ENCODE data around the gene USP16. TPM values are rescaled to one million over a fixed set of nuclear protein-coding genes. Genes with fewer than 3 reads are reported as not detected.
"Not testable (repeated sequence)": the region's sequence is repeated elsewhere in the genome, so short reads cannot be mapped to it uniquely, and the experiment has no call there.

Gene USP16
- total RNA-seq, 1 experiment from 2014 or later = 15.1 TPM

GRCh38 chr21:29064850-29065481, 40.5 kb downstream of the USP16 start:
- Histone ChIP-seq H3K36me3 (replicated peaks; ENCODE audit: control insufficient read depth, insufficient read depth, low read length) (peaks cover 52% of the 10 kb centered on the region), H3K4me3 (ENCODE audit: insufficient read depth, low read depth, low read length) (no peak overlapping the region), H3K27me3 (ENCODE audit: control insufficient read depth, insufficient read depth, low read length) (no peaks in the 10 kb centered on the region)
- no peak for DNase-seq

- peaks cover 5% of the 10 kb centered on the region for H3K36me3 ChIP-seq (replicated peaks; ENCODE audit: control insufficient read depth, insufficient read depth, low read length)
- H3K27me3 ChIP-seq (ENCODE audit: control insufficient read depth, insufficient read depth, low read length) = no peaks in the 10 kb centered on the region
- no peak for DNase-seq
- H3K4me3 ChIP-seq (ENCODE audit: insufficient read depth, low read depth, low read length) = peak overlapping the region; percentile 88
Observed at GRCh38 chr21:29072873-29073221, 48.4 kb downstream of the USP16 start.

GRCh38 chr21:29073222-29074006, 48.9 kb downstream of the USP16 start, which contains the start of gene CCT8:
Gene CCT8, minus strand, starts transcription at chr21:29073648. Its CDS starts 58 bp downstream, at chr21:29073590.
- Histone ChIP-seq H3K36me3 (replicated peaks; ENCODE audit: control insufficient read depth, insufficient read depth, low read length) (peaks cover 5% of the 10 kb centered on the region), H3K4me3 (ENCODE audit: insufficient read depth, low read depth, low read length) (peak within 1 kb of the TSS; percentile 88), H3K27me3 (ENCODE audit: control insufficient read depth, insufficient read depth, low read length) (no peaks in the 10 kb centered on the region)
- peak; percentile 95 for DNase-seq

GRCh38 chr21:29074007-29074376, 49.5 kb downstream of the USP16 start:
- no peak for DNase-seq
- H3K27me3 ChIP-seq (ENCODE audit: control insufficient read depth, insufficient read depth, low read length) = no peaks in the 10 kb centered on the region
- peak overlapping the region; percentile 88 for H3K4me3 ChIP-seq (ENCODE audit: insufficient read depth, low read depth, low read length)
- peaks cover 2% of the 10 kb centered on the region for H3K36me3 ChIP-seq (replicated peaks; ENCODE audit: control insufficient read depth, insufficient read depth, low read length)

- Histone ChIP-seq H3K27me3 (ENCODE audit: control insufficient read depth, insufficient read depth, low read length) (no peaks in the 10 kb centered on the region), H3K36me3 (replicated peaks; ENCODE audit: control insufficient read depth, insufficient read depth, low read length) (no peaks in the 10 kb centered on the region), H3K4me3 (ENCODE audit: insufficient read depth, low read depth, low read length) (no peak overlapping the region)
- no peak for DNase-seq
Observed at GRCh38 chr21:29074783-29075182, 50.3 kb downstream of the USP16 start.

GRCh38 chr21:29075706-29076466, 51.4 kb downstream of the USP16 start:
- no peak for DNase-seq
- no peaks in the 10 kb centered on the region for H3K36me3 ChIP-seq (replicated peaks; ENCODE audit: control insufficient read depth, insufficient read depth, low read length)
- no peaks in the 10 kb centered on the region for H3K27me3 ChIP-seq (ENCODE audit: control insufficient read depth, insufficient read depth, low read length)
- no peak overlapping the region for H3K4me3 ChIP-seq (ENCODE audit: insufficient read depth, low read depth, low read length)

GRCh38 chr21:29076731-29077640, 52.5 kb downstream of the USP16 start:
- H3K4me3 ChIP-seq (ENCODE audit: insufficient read depth, low read depth, low read length) = peak overlapping the region; percentile 30; the same call in 1 of the 2 replicates
- DNase-seq = not testable (repeated sequence)

GRCh38 chr21:29077651-29078090, 53.2 kb downstream of the USP16 start:
- Histone ChIP-seq H3K27me3 (ENCODE audit: control insufficient read depth, insufficient read depth, low read length) (no peaks in the 10 kb centered on the region), H3K36me3 (replicated peaks; ENCODE audit: control insufficient read depth, insufficient read depth, low read length) (no peaks in the 10 kb centered on the region), H3K4me3 (ENCODE audit: insufficient read depth, low read depth, low read length) (peak overlapping the region; percentile 30; the same call in 1 of the 2 replicates)
- DNase-seq = no peak

More at GRCh38 chr21:29076731-29077640, 52.5 kb downstream of the USP16 start:
- H3K27me3 ChIP-seq (ENCODE audit: control insufficient read depth, insufficient read depth, low read length); H3K36me3 ChIP-seq (replicated peaks; ENCODE audit: control insufficient read depth, insufficient read depth, low read length): not testable (repeated sequence)

DNA sequence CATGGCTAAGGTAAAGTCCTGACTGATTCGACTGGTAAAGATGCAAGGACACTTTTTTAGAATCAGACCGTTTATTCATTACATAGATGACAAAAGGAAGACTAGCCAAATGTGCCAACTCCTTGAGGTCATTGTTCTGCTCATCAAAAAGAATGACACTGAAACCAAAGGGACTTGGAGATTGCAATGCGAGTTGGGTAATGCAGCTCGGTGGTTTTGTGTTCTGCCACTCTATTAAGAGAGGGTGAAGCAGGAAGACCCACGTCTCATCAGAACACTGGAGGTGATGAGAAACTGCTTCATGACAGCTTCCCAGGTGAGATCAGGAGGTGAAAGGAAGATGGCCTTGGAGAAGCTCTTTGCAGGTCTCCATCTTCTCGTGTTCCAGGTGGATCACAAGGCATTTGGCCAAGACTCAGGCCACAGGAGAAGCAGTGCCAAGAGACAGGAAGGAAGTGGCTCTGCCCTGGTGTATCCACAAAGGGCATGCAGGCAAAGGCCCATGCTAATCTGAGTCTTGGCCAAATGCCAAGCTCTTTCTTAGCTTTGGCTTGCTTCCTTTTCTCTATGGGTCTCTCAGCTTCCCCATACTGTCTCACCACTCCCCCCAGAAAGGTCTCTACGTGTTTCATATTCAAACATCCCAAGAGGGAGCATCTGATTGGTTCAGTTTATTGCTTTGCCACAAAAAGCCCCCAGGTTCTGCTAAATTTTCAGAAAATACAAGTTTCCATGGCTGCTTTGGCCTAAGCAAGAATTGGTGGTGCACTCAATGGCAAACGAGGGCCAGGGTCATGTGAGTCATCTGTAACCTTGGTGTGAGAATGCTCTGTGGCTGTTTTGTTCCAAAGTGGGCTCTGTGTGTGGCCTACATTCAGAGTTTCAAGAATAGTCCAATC, 54.6 kb downstream of the USP16 start:
- no peaks in the 10 kb centered on the region for H3K27me3 ChIP-seq (ENCODE audit: control insufficient read depth, insufficient read depth, low read length)
- no peaks in the 10 kb centered on the region for H3K36me3 ChIP-seq (replicated peaks; ENCODE audit: control insufficient read depth, insufficient read depth, low read length)
- H3K4me3 ChIP-seq (ENCODE audit: insufficient read depth, low read depth, low read length) = no peak overlapping the region
- DNase-seq = no peak

GRCh38 chr21:29080454-29080941, 56.0 kb downstream of the USP16 start:
- Histone ChIP-seq H3K36me3 (replicated peaks; ENCODE audit: control insufficient read depth, insufficient read depth, low read length) (no peaks in the 10 kb centered on the region), H3K4me3 (ENCODE audit: insufficient read depth, low read depth, low read length) (no peak overlapping the region), H3K27me3 (ENCODE audit: control insufficient read depth, insufficient read depth, low read length) (no peaks in the 10 kb centered on the region; the same call in 1 of the 2 replicates)
- DNase-seq = no peak

GRCh38 chr21:29082046-29082815, 57.8 kb downstream of the USP16 start:
- H3K36me3 ChIP-seq (replicated peaks; ENCODE audit: control insufficient read depth, insufficient read depth, low read length) = no peaks in the 10 kb centered on the region
- peaks cover 1% of the 10 kb centered on the region; the same call in 1 of the 2 replicates for H3K27me3 ChIP-seq (ENCODE audit: control insufficient read depth, insufficient read depth, low read length)
- H3K4me3 ChIP-seq (ENCODE audit: insufficient read depth, low read depth, low read length) = no peak overlapping the region
- DNase-seq = peak; percentile 26

GRCh38 chr21:29083306-29083705, 58.8 kb downstream of the USP16 start:
- Histone ChIP-seq H3K27me3 (ENCODE audit: control insufficient read depth, insufficient read depth, low read length) (peaks cover 1% of the 10 kb centered on the region; the same call in 1 of the 2 replicates), H3K36me3 (replicated peaks; ENCODE audit: control insufficient read depth, insufficient read depth, low read length) (no peaks in the 10 kb centered on the region), H3K4me3 (ENCODE audit: insufficient read depth, low read depth, low read length) (no peak overlapping the region)
- DNase-seq = no peak

Measured in H7 (cell line).